Measurements from ENCODE around the gene DDX27. TPM values are rescaled to one million over a fixed set of nuclear protein-coding genes. Genes with fewer than 3 reads are reported as not detected.
A peak's percentile ranks its signal among the peaks of the same experiment; 100 is the strongest.

Gene DDX27
- total RNA-seq, 3 donors from 2014 or later: 89.6 to 94.8 (median 93.1) TPM

GRCh38 chr20:49281059-49281912 is 62.1 kb downstream of the DDX27 start:
- no peak for DNase-seq
- H3K36me3 Mint-ChIP-seq (ENCODE audit: insufficient read depth): peaks cover 81% of the 10 kb centered on the region
- H3K4me1 Mint-ChIP-seq (ENCODE audit: low read depth): peaks cover 57% of the 10 kb centered on the region

GRCh38 chr20:49281913-49282467 is 62.8 kb downstream of the DDX27 start:
- Mint-ChIP-seq H3K4me1 (ENCODE audit: low read depth) (peaks cover 62% of the 10 kb centered on the region), H3K4me3 (peak overlapping the region; percentile 99), H3K36me3 (ENCODE audit: insufficient read depth) (peaks cover 84% of the 10 kb centered on the region), H3K27me3 (ENCODE audit: low read depth) (no peaks in the 10 kb centered on the region), H3K9me3 (peaks cover 35% of the 10 kb centered on the region)
- ATAC-seq: no peak
- no peak for DNase-seq

More at GRCh38 chr20:49281059-49281912, 62.1 kb downstream of the DDX27 start:
- Mint-ChIP-seq H3K9me3 (peaks cover 31% of the 10 kb centered on the region), H3K4me3 (peak overlapping the region; percentile 99), H3K27me3 (ENCODE audit: low read depth) (no peaks in the 10 kb centered on the region)
- no peak for ATAC-seq

- no peak for ATAC-seq
- Mint-ChIP-seq H3K4me3 (peak overlapping the region; percentile 99), H3K4me1 (ENCODE audit: low read depth) (peaks cover 67% of the 10 kb centered on the region), H3K27me3 (ENCODE audit: low read depth) (no peaks in the 10 kb centered on the region), H3K36me3 (ENCODE audit: insufficient read depth) (peaks cover 91% of the 10 kb centered on the region), H3K9me3 (peaks cover 41% of the 10 kb centered on the region)
- DNase-seq: no peak
Observed at GRCh38 chr20:49282584-49283171, 63.5 kb downstream of the DDX27 start.

- peaks cover 41% of the 10 kb centered on the region for H3K9me3 Mint-ChIP-seq
- ATAC-seq (peak; percentile 2), DNase-seq (no peak)
- peaks cover 67% of the 10 kb centered on the region for H3K4me1 Mint-ChIP-seq (ENCODE audit: low read depth)
- H3K4me3 Mint-ChIP-seq: peak overlapping the region; percentile 99
- no peaks in the 10 kb centered on the region for H3K27me3 Mint-ChIP-seq (ENCODE audit: low read depth)
- peaks cover 97% of the 10 kb centered on the region for H3K36me3 Mint-ChIP-seq (ENCODE audit: insufficient read depth)
Observed at GRCh38 chr20:49283176-49283702, 64.0 kb downstream of the DDX27 start.

GRCh38 chr20:49283703-49284625 is 64.7 kb downstream of the DDX27 start:
- Mint-ChIP-seq H3K9me3 (peaks cover 41% of the 10 kb centered on the region), H3K27me3 (ENCODE audit: low read depth) (no peaks in the 10 kb centered on the region), H3K4me1 (ENCODE audit: low read depth) (peaks cover 67% of the 10 kb centered on the region), H3K4me3 (peak overlapping the region; percentile 99), H3K36me3 (ENCODE audit: insufficient read depth) (peaks cover 98% of the 10 kb centered on the region)
- DNase-seq (no peak), ATAC-seq (peak; percentile 8 to 9)

- Mint-ChIP-seq H3K36me3 (ENCODE audit: insufficient read depth) (peaks cover 95% of the 10 kb centered on the region), H3K9me3 (peaks cover 41% of the 10 kb centered on the region), H3K4me3 (peak overlapping the region; percentile 99), H3K4me1 (ENCODE audit: low read depth) (peaks cover 70% of the 10 kb centered on the region), H3K27me3 (ENCODE audit: low read depth) (no peaks in the 10 kb centered on the region)
- DNase-seq (no peak), ATAC-seq (no peak)
Observed at GRCh38 chr20:49284818-49285217, 65.6 kb downstream of the DDX27 start.

- H3K4me1 Mint-ChIP-seq (ENCODE audit: low read depth): peaks cover 68% of the 10 kb centered on the region
- no peaks in the 10 kb centered on the region for H3K27me3 Mint-ChIP-seq (ENCODE audit: low read depth)
- peak overlapping the region; percentile 99 for H3K4me3 Mint-ChIP-seq
- peaks cover 41% of the 10 kb centered on the region for H3K9me3 Mint-ChIP-seq
- DNase-seq: no peak
- ATAC-seq: no peak
- H3K36me3 Mint-ChIP-seq (ENCODE audit: insufficient read depth): peaks cover 95% of the 10 kb centered on the region
Observed at GRCh38 chr20:49285233-49285668, 66.0 kb downstream of the DDX27 start.

- Mint-ChIP-seq H3K36me3 (ENCODE audit: insufficient read depth) (peaks cover 95% of the 10 kb centered on the region), H3K27me3 (ENCODE audit: low read depth) (no peaks in the 10 kb centered on the region), H3K4me1 (ENCODE audit: low read depth) (peaks cover 63% of the 10 kb centered on the region), H3K9me3 (peaks cover 41% of the 10 kb centered on the region), H3K4me3 (peak overlapping the region; percentile 99)
- ATAC-seq (no peak), DNase-seq (no peak)
Observed at GRCh38 chr20:49285813-49286494, 66.7 kb downstream of the DDX27 start.

GRCh38 chr20:49286689-49287551 is 67.7 kb downstream of the DDX27 start:
- Mint-ChIP-seq H3K27me3 (ENCODE audit: low read depth) (no peaks in the 10 kb centered on the region), H3K36me3 (ENCODE audit: insufficient read depth) (peaks cover 89% of the 10 kb centered on the region), H3K4me1 (ENCODE audit: low read depth) (peaks cover 54% of the 10 kb centered on the region), H3K9me3 (peaks cover 34% of the 10 kb centered on the region), H3K4me3 (peak overlapping the region; percentile 99)
- DNase-seq (no peak), ATAC-seq (no peak)

- H3K4me3 Mint-ChIP-seq: peak overlapping the region; percentile 99
- H3K9me3 Mint-ChIP-seq: peaks cover 34% of the 10 kb centered on the region
- peaks cover 46% of the 10 kb centered on the region for H3K4me1 Mint-ChIP-seq (ENCODE audit: low read depth)
- H3K27me3 Mint-ChIP-seq (ENCODE audit: low read depth): no peaks in the 10 kb centered on the region
- peak; percentile 0 to 2 for ATAC-seq
- DNase-seq: no peak
- H3K36me3 Mint-ChIP-seq (ENCODE audit: insufficient read depth): peaks cover 89% of the 10 kb centered on the region
Observed at GRCh38 chr20:49287555-49288249, 68.5 kb downstream of the DDX27 start.

GRCh38 chr20:49288250-49288751 is 69.1 kb downstream of the DDX27 start:
- ATAC-seq (no peak), DNase-seq (no peak)
- H3K4me1 Mint-ChIP-seq (ENCODE audit: low read depth): peaks cover 40% of the 10 kb centered on the region
- no peak overlapping the region for H3K4me3 Mint-ChIP-seq
- H3K36me3 Mint-ChIP-seq (ENCODE audit: insufficient read depth): peaks cover 89% of the 10 kb centered on the region
- H3K9me3 Mint-ChIP-seq: peaks cover 33% of the 10 kb centered on the region
- no peaks in the 10 kb centered on the region for H3K27me3 Mint-ChIP-seq (ENCODE audit: low read depth)
